ENCODE measurements around the gene SHROOM4. TPM values are rescaled to one million over a fixed set of nuclear protein-coding genes. Genes with fewer than 3 reads are reported as not detected.

Gene SHROOM4
- total and polyA plus RNA-seq, 4 donors = 0.62 to 2.3 (median 0.93) TPM

DNA sequence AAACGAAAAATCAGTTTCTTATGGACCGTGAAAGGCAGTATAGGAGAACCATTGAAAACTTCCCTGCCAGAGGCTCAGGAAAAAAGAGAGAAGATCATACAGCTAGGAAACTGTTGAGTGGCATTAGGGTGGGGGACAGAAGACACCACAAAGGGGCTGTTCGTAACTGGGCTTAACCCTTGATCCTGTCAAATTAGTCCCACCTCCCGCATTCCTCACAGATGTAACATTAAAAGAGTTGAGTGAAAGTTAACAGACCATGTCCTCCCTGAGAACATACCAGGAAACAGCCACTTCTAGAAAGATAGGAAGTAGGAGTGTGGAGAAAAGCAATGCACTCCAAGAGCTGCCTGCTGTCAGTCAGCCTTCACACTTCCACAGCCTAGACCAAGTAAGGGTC is 8.7 kb downstream of the SHROOM4 start:
- Histone ChIP-seq H3K27ac (ENCODE audit: low read depth in 1 of 2, low read length in 2 of 2) (no peak overlapping the region), H3K4me3 (ENCODE audit: low read depth in 1 of 3, low read length in 3 of 3) (no peak overlapping the region), H3K27me3 (ENCODE audit: control insufficient read depth in 4 of 4, insufficient read depth in 4 of 4, low read length in 3 of 4) (peaks cover 0 to 5% (median 0%) of the 10 kb centered on the region in 4 donors), H3K36me3 (ENCODE audit: control insufficient read depth in 4 of 4, insufficient read depth in 3 of 4, low read depth in 1 of 4, low read length in 3 of 4) (no peaks in the 10 kb centered on the region), H3K9ac (ENCODE audit: low read depth in 1 of 2, low read length in 2 of 2) (no peak overlapping the region), H3K9me3 (ENCODE audit: control insufficient read depth in 4 of 4, low read length in 3 of 4) (no peaks in the 10 kb centered on the region), H3K4me1 (ENCODE audit: control insufficient read depth in 4 of 4, insufficient read depth in 4 of 4, low read length in 3 of 4) (no peaks in the 10 kb centered on the region)
- DNase-seq (ENCODE audit: low spot score) = no peak
- TF ChIP-seq, protein P1, sequence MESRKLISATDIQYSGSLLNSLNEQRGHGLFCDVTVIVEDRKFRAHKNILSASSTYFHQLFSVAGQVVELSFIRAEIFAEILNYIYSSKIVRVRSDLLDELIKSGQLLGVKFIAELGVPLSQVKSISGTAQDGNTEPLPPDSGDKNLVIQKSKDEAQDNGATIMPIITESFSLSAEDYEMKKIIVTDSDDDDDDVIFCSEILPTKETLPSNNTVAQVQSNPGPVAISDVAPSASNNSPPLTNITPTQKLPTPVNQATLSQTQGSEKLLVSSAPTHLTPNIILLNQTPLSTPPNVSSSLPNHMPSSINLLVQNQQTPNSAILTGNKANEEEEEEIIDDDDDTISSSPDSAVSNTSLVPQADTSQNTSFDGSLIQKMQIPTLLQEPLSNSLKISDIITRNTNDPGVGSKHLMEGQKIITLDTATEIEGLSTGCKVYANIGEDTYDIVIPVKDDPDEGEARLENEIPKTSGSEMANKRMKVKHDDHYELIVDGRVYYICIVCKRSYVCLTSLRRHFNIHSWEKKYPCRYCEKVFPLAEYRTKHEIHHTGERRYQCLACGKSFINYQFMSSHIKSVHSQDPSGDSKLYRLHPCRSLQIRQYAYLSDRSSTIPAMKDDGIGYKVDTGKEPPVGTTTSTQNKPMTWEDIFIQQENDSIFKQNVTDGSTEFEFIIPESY (IDR thresholded peaks at IDR 0.05) = no peak
- TF ChIP-seq GABPA (IDR thresholded peaks at IDR 0.05 in 1 of 2, conservative IDR thresholded peaks at IDR 0.05 in 1 of 2) = no peak
- no peak for TF ChIP-seq YY1 (IDR thresholded peaks at IDR 0.05)
- no peak for TF ChIP-seq RAD21 (IDR thresholded peaks at IDR 0.05)
- TF ChIP-seq, protein P2, sequence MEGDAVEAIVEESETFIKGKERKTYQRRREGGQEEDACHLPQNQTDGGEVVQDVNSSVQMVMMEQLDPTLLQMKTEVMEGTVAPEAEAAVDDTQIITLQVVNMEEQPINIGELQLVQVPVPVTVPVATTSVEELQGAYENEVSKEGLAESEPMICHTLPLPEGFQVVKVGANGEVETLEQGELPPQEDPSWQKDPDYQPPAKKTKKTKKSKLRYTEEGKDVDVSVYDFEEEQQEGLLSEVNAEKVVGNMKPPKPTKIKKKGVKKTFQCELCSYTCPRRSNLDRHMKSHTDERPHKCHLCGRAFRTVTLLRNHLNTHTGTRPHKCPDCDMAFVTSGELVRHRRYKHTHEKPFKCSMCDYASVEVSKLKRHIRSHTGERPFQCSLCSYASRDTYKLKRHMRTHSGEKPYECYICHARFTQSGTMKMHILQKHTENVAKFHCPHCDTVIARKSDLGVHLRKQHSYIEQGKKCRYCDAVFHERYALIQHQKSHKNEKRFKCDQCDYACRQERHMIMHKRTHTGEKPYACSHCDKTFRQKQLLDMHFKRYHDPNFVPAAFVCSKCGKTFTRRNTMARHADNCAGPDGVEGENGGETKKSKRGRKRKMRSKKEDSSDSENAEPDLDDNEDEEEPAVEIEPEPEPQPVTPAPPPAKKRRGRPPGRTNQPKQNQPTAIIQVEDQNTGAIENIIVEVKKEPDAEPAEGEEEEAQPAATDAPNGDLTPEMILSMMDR (IDR thresholded peaks at IDR 0.05; ENCODE audit: low read depth, low read length, missing input control) = no peak
- WGBS = 91% methylated on average over 4 of the region's 4 CpGs

DNA sequence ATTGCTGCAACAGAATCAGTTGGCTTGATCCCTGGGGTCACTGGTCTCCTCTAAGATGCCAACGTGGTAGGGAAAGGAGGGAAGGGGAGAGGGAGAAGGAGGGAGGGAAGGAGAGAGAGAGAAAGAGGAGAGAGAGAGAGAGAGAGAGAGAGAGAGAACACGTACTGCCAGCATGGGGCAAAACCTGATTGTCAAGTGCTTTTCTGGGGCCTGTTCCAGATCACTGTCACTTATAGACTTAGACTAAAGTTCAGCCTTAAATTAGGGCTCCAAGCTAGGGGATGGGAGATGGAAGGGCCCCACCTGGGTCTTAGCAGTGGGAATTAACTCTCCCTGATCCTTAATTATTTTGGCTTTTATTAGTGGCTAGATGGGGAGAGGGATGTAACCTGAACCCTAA is 12.9 kb downstream of the SHROOM4 start:
- no peak overlapping the region for H3K27ac ChIP-seq (ENCODE audit: low read depth in 1 of 2, low read length in 2 of 2)
- no peak for DNase-seq (ENCODE audit: low spot score)
- 54% methylated on average over 2 of the region's 2 CpGs for WGBS
- no peak overlapping the region for H3K9ac ChIP-seq (ENCODE audit: low read depth in 1 of 2, low read length in 2 of 2)
- no peaks in the 10 kb centered on the region for H3K4me1 ChIP-seq (ENCODE audit: control insufficient read depth in 4 of 4, insufficient read depth in 4 of 4, low read length in 3 of 4)
- TF ChIP-seq EGR1 (IDR thresholded peaks at IDR 0.05; ENCODE audit: low read depth in 2 of 2) = no peak
- no peak for TF ChIP-seq HNF4A (conservative IDR thresholded peaks at IDR 0.05)
- no peak for TF ChIP-seq FOXA2 (IDR thresholded peaks at IDR 0.05)
- TF ChIP-seq, protein P2 (IDR thresholded peaks at IDR 0.05; ENCODE audit: low read depth, low read length, missing input control) = no peak
- TF ChIP-seq, protein P3, sequence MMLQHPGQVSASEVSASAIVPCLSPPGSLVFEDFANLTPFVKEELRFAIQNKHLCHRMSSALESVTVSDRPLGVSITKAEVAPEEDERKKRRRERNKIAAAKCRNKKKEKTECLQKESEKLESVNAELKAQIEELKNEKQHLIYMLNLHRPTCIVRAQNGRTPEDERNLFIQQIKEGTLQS (IDR thresholded peaks at IDR 0.05) = no peak
- TF ChIP-seq HNF4G (IDR thresholded peaks at IDR 0.05) = no peak
- TF ChIP-seq FOXA1 (IDR thresholded peaks at IDR 0.05) = no peak
- H3K27me3 ChIP-seq (ENCODE audit: control insufficient read depth in 4 of 4, insufficient read depth in 4 of 4, low read length in 3 of 4) = peaks cover 0 to 2% (median 0%) of the 10 kb centered on the region in 4 donors
- H3K9me3 ChIP-seq (ENCODE audit: control insufficient read depth in 4 of 4, low read length in 3 of 4) = no peaks in the 10 kb centered on the region
- H3K4me3 ChIP-seq (ENCODE audit: low read depth in 1 of 3, low read length in 3 of 3) = no peak overlapping the region
- H3K36me3 ChIP-seq (ENCODE audit: control insufficient read depth in 4 of 4, insufficient read depth in 3 of 4, low read depth in 1 of 4, low read length in 3 of 4) = no peaks in the 10 kb centered on the region

DNA sequence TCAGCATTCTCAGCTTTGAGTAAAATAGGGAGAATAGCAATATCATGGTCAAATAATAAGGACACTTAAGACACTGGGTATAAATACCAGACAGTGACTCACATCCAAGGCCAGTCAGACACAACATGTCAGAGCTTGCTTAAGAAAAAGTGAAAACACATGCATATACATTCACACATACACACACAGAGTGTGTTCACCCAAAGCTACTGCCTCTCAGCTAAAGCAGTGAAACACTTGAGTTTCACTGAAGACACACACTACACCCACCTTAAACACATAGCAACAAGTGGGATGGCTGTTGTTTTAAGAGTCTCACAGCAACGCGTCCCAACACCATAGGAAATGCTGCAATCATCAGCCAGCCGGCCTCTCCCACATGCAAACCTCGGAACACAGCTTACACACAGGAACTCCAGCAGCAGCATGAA is 14.4 kb downstream of the SHROOM4 start:
- Histone ChIP-seq H3K4me1 (ENCODE audit: control insufficient read depth in 4 of 4, insufficient read depth in 4 of 4, low read length in 3 of 4) (no peaks in the 10 kb centered on the region), H3K4me3 (ENCODE audit: low read depth in 1 of 3, low read length in 3 of 3) (no peak overlapping the region), H3K9me3 (ENCODE audit: control insufficient read depth in 4 of 4, low read length in 3 of 4) (no peaks in the 10 kb centered on the region), H3K27ac (ENCODE audit: low read depth in 1 of 2, low read length in 2 of 2) (no peak overlapping the region), H3K27me3 (ENCODE audit: control insufficient read depth in 4 of 4, insufficient read depth in 4 of 4, low read length in 3 of 4) (peaks cover 0 to 2% (median 0%) of the 10 kb centered on the region in 4 donors), H3K9ac (ENCODE audit: low read depth in 1 of 2, low read length in 2 of 2) (no peak overlapping the region), H3K36me3 (ENCODE audit: control insufficient read depth in 4 of 4, insufficient read depth in 3 of 4, low read depth in 1 of 4, low read length in 3 of 4) (no peaks in the 10 kb centered on the region)
- DNase-seq (ENCODE audit: low spot score) = no peak
- TF ChIP-seq, protein P4, sequence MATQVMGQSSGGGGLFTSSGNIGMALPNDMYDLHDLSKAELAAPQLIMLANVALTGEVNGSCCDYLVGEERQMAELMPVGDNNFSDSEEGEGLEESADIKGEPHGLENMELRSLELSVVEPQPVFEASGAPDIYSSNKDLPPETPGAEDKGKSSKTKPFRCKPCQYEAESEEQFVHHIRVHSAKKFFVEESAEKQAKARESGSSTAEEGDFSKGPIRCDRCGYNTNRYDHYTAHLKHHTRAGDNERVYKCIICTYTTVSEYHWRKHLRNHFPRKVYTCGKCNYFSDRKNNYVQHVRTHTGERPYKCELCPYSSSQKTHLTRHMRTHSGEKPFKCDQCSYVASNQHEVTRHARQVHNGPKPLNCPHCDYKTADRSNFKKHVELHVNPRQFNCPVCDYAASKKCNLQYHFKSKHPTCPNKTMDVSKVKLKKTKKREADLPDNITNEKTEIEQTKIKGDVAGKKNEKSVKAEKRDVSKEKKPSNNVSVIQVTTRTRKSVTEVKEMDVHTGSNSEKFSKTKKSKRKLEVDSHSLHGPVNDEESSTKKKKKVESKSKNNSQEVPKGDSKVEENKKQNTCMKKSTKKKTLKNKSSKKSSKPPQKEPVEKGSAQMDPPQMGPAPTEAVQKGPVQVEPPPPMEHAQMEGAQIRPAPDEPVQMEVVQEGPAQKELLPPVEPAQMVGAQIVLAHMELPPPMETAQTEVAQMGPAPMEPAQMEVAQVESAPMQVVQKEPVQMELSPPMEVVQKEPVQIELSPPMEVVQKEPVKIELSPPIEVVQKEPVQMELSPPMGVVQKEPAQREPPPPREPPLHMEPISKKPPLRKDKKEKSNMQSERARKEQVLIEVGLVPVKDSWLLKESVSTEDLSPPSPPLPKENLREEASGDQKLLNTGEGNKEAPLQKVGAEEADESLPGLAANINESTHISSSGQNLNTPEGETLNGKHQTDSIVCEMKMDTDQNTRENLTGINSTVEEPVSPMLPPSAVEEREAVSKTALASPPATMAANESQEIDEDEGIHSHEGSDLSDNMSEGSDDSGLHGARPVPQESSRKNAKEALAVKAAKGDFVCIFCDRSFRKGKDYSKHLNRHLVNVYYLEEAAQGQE (IDR thresholded peaks at IDR 0.05) = no peak
- TF ChIP-seq HNF4G (IDR thresholded peaks at IDR 0.05) = no peak
- 65% methylated on average over 4 of the region's 4 CpGs for WGBS

Measured in liver (tissue), 9 donors.